Measurements from ENCODE around the gene ANO6.

ANO6 gene

DNA sequence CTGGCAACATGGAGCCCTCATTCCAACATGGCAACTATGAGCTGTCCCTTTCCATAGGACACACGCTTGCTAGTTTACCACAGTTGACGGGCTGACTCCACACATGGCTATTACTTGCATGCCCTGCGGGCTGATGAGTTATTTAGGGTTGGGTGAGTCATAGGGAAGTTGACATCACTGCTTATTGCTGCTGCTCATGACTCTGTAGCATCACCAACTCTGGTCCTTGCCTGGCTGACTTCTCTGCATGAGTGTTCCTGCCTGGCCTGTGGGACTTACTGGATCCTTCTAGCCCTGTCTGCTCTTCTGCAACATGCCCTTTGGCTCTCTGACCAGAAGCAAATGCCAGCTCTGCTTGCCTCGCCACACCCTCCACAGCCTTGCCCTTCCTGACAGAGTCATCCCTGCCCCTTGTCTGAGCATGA, 199.5 kb downstream of the ANO6 start:
- no peak for DNase-seq

GRCh38 chr12:45416126-45416525, 200.2 kb downstream of the ANO6 start:
- DNase-seq, result no peak

- DNase-seq, result no peak
Observed at GRCh38 chr12:45418520-45418919, 202.6 kb downstream of the ANO6 start.

DNA sequence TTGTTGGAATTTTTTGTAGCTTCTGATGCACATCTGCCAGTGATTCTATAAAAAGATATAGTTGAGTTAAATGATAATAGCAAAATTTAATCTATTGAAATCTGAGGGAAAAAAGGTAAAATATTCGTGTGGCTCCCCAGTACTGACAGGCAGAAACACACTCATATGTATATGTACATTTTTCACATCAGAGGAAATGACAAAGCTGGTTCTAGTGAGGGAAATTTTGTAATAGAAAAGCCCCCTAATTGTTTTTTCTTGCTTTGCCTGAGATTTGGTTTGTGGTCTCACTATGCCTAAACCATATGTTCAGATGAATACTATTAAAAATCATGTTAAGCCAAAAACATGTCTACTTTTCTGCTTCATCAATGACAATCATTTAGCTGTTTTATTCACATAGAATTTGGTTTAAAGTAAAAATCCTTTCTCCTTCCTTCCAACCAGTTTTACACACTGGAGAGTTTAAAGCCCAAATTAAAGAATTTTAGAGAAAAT, 203.5 kb downstream of the ANO6 start:
- DNase-seq, result no peak

DNA sequence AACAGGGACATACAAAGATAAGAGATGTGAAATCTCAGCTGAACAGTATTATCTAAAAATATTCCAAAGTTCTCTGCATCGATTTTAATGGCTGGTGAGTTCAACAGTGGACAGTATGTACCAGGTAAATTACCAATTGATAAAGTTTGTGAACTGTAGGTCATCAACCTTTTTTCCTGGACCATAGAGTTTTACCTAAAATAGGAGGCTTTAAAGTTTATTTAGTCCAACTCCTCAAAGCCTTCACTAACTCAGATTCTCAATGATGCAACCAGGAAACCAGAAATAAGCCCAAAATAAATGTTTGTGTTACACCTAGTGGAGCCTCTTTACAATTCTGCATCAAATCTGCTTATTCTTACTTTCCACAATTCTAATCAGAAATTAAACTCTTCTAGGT, 205.8 kb downstream of the ANO6 start:
- DNase-seq, result no peak

- no peak for DNase-seq
Observed at GRCh38 chr12:45423931-45424330, 208.0 kb downstream of the ANO6 start.

- DNase-seq, result no peak
Observed at GRCh38 chr12:45425426-45425825, 209.5 kb downstream of the ANO6 start.

DNA sequence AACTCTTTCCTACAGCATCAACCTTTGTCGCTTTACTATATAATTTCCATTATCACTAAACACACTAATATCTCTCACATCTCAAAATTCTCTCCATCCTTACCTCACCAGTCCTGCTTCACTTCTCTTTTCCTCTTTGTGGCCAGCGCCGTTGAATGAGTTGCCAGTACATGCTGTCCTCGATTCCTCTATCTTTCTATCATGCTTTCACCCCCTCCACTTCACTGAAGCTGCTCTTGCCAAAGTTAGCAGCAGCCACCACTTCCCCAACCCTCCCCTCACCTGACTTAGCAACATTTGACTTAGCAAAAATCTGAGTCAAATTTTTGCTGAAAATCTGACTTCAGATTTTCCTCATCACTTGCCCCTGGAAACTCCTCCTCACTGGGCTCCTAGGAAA, 210.4 kb downstream of the ANO6 start:
- DNase-seq, result no peak

GRCh38 chr12:45427042-45427441, 211.1 kb downstream of the ANO6 start:
- DNase-seq, result no peak

DNA sequence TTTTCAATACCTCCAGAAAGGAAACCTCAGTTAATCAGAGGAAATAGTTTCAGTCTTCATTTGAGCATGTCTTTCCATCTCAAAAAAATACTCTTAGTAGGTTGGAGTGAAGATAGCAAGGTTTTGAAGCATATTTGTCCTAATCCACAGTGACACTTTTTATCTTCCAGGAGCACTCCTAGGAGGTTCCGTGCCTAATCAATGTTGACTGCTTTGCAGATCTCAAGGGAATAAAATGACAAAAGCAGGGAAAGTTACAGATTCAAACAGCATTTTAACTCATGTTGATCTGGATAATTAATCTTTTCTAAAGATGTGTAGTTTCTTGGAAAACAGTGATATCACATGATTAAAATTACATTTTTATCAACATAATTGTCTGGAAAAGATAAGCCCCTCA, 213.9 kb downstream of the ANO6 start:
- DNase-seq, result no peak

- no peak for DNase-seq
Observed at GRCh38 chr12:45431126-45431525, 215.2 kb downstream of the ANO6 start.

DNA sequence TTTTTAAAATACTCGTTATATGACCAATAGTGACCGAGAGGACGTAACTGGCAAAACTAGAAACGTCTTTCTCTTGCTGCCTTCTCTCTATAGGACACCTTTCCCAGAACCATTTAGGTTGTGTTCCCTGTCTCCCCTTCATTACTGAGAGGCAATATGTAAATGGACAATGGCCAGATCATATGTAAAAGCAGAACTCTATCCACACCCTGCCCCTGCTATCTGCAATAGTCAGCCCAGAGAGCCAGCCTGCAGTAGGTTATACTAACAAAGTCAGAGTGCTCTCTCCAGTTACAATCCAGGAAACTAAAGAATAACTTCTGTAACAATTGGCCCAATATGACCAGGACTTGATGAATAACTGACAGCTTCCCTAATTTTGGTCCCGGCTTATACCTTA, 216.8 kb downstream of the ANO6 start:
- DNase-seq, result no peak

- DNase-seq, result no peak
Observed at GRCh38 chr12:45433441-45433868, 217.6 kb downstream of the ANO6 start.

DNA sequence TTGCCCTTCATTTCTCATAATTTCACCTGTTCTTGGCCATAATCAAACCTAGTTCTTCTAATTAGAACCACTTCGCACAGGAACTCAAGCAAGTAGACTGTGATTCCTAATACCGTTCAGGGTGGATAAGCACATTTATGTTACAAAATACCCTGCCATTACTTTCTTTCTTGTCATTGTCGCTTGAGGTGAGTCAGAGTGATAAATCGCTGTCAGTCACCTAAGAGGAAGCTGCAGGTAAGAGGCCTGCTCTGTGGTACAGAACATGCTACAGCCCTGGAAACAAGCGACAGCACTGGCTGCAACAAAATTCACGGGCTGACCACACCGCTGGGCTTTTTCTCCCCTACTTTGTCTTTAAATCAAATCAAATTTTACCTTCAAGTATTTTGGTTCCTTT, 218.2 kb downstream of the ANO6 start:
- no peak for DNase-seq

DNA sequence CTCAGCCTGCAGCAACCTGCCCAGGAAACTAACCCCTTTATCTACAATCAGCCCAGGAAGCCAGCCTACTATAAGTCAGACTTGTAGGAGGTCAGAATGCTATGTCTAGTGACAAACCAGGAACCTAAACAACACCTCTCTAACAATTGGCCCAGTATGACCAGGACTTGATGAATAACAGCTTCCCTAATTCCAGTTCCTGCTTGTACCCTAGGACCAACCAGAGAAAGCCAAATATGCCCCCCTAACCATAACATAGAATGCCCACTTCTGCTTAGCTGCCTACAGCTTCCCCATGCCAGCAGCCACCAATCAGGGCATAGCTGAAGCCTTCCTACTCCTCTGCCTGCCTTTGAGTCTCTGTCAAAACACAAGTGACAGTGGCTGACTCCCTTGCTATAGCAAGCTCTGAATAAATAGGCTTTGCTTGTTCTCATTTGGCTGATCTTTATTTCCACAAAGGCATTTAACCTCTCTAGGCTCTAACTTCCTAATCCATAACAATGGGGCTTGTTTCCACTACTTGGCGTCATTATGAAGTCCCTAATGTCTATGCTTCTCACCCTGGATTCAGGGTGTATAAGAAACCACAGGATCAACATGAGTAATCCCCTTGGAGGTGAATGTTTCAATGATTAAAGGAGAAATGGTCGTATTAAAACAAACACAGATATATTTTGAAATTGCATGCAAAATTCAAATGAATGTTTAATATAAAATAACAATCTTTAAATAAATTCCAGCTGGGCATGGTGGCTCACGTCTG, 220.2 kb downstream of the ANO6 start:
- DNase-seq, result no peak

GRCh38 chr12:45439039-45439438, 223.1 kb downstream of the ANO6 start:
- DNase-seq, result no peak

- DNase-seq, result no peak
Observed at GRCh38 chr12:45446013-45446412, 230.1 kb downstream of the ANO6 start.

DNA sequence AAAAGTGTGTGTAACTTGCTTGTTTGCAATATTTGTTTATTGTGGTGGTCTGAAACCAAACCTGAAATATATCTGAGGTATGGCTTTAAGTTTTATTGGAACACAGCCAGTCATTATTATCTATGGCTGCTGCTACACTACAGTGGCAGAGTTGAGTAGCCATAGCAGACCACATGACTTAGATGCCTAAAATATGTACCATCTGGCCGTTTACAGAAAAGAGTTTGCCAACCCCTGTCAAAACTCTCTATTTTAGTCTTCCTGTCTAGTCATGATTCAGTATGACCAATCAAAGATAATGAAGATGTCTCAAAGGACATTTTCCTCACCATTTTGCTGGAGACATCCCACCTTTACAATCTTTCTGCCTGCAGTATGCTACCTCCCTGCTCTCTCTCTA, 242.3 kb downstream of the ANO6 start:
- DNase-seq, result no peak

DNA sequence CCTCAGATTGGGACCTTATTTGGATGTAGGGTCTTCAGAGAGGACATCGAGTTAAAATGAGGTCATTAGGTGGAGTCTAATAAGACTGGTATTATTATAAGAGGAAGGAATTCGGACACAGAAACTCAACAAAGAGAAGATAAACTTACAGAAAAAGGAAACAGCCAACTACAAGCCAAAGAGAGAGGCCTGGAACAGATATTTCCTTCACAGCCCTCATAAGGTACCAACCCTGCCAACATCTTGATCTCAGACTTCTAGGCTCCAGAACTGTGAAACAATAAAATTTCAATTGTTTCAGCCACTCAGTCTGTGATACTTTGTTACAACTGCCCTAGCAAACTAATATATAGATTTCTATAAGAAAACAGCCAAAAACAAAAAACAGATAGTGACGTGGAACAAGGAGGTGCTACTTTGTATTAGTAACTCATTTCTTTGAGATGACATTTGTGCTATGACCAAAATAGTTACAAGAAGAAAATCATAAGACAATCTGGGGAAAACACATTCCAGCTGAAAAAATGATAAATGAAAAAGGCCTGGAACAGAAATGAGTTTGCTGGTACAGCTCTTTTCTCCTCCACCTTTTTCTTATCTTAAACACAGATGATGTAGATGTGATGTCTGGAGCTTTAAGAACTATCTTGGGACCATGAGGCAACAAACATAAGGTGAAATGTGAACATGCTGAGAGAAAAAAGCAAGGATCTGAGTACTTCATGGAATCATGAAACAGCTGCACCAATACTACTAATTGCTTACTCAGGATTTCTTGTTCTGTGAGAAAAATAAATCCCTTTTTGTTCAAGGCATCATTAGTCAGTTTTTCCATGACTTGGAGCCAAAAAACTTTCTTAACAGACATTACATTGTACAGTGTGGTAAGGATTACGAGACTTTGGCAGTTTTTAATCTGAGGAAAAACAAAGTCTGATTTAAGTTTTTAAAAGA, 243.2 kb downstream of the ANO6 start:
- DNase-seq, result no peak

- DNase-seq, result no peak
Observed at GRCh38 chr12:45462506-45462905, 246.6 kb downstream of the ANO6 start.

- DNase-seq, result no peak
Observed at GRCh38 chr12:45464699-45465098, 248.8 kb downstream of the ANO6 start.

GRCh38 chr12:45468751-45469615, 253.1 kb downstream of the ANO6 start:
- DNase-seq, result no peak

- DNase-seq, result no peak
Observed at GRCh38 chr12:45469902-45470301, 254.0 kb downstream of the ANO6 start.

Measured in NCI-H187 (cell line).